D341Med (cell line): ENCODE measurements around the gene LBX1.
A peak's percentile ranks its signal among the peaks of the same experiment; 100 is the strongest.

Experiments used
- DNase-seq: peaks from one replicate; pipeline ENCODE4 v3.0.0; 2012; ENCODE audit warnings: low spot score

LBX1 gene

GRCh38 chr10:101224910-101225823, 4.1 kb downstream of the LBX1 start:
- peak; percentile 38 for DNase-seq

GRCh38 chr10:101224060-101224909, 5.0 kb downstream of the LBX1 start:
- no peak for DNase-seq

- DNase-seq = no peak
These were observed 5.8 kb downstream of the LBX1 start for GRCh38 chr10:101223274-101224059.

GRCh38 chr10:101222683-101223273, 6.5 kb downstream of the LBX1 start:
- DNase-seq = no peak

- no peak for DNase-seq
These were observed 7.2 kb downstream of the LBX1 start for GRCh38 chr10:101221963-101222531.

GRCh38 chr10:101221549-101221948, 7.7 kb downstream of the LBX1 start:
- no peak for DNase-seq

GRCh38 chr10:101219946-101220451, 9.3 kb downstream of the LBX1 start:
- DNase-seq = no peak

GRCh38 chr10:101219139-101219945, 9.9 kb downstream of the LBX1 start:
- no peak for DNase-seq

- DNase-seq = no peak
These were observed 10.7 kb downstream of the LBX1 start for GRCh38 chr10:101218351-101219138.

GRCh38 chr10:101217450-101218281, 11.6 kb downstream of the LBX1 start:
- peak; percentile 70 for DNase-seq

GRCh38 chr10:101217044-101217425, 12.2 kb downstream of the LBX1 start:
- no peak for DNase-seq

GRCh38 chr10:101216207-101217043, 12.8 kb downstream of the LBX1 start:
- no peak for DNase-seq

GRCh38 chr10:101215397-101216206, 13.7 kb downstream of the LBX1 start:
- DNase-seq = no peak

- peak; percentile 75 for DNase-seq
These were observed 14.5 kb downstream of the LBX1 start for GRCh38 chr10:101214446-101215396.

GRCh38 chr10:101208543-101208942, 20.7 kb downstream of the LBX1 start:
- no peak for DNase-seq

GRCh38 chr10:101207026-101207425, 22.2 kb downstream of the LBX1 start:
- no peak for DNase-seq
